ENCODE data around the gene TSEN15.
"Not testable (repeated sequence)": the region's sequence is repeated elsewhere in the genome, so short reads cannot be mapped to it uniquely, and the experiment has no call there.

TSEN15 gene

GRCh38 chr1:184085667-184086066, 34.1 kb downstream of the TSEN15 start:
- TF ChIP-seq CTCF (IDR thresholded peaks at IDR 0.05; ENCODE audit: low read depth, low read length) = no peak
- no peak for DNase-seq (ENCODE audit: low read depth, low spot score)
- no peak overlapping the region for H3K4me3 ChIP-seq (ENCODE audit: low read depth, low read length)
- in situ Hi-C loops (cut with HindIII; ENCODE audit: low sequenced_read_pairs) = no loop called here

GRCh38 chr1:184088037-184088436, 36.5 kb downstream of the TSEN15 start:
- in situ Hi-C loops (cut with HindIII; ENCODE audit: low sequenced_read_pairs) = no loop called here
- TF ChIP-seq CTCF (IDR thresholded peaks at IDR 0.05; ENCODE audit: low read depth, low read length) = no peak
- DNase-seq (ENCODE audit: low read depth, low spot score) = no peak
- H3K4me3 ChIP-seq (ENCODE audit: low read depth, low read length) = no peak overlapping the region

GRCh38 chr1:184093071-184093470, 41.5 kb downstream of the TSEN15 start:
- no peak overlapping the region for H3K4me3 ChIP-seq (ENCODE audit: low read depth, low read length)
- DNase-seq (ENCODE audit: low read depth, low spot score) = no peak
- TF ChIP-seq CTCF (IDR thresholded peaks at IDR 0.05; ENCODE audit: low read depth, low read length) = no peak
- in situ Hi-C loops (cut with HindIII; ENCODE audit: low sequenced_read_pairs) = no loop called here

- in situ Hi-C loops (cut with HindIII; ENCODE audit: low sequenced_read_pairs) = no loop called here
- H3K4me3 ChIP-seq (ENCODE audit: low read depth, low read length) = no peak overlapping the region
- no peak for DNase-seq (ENCODE audit: low read depth, low spot score)
- no peak for TF ChIP-seq CTCF (IDR thresholded peaks at IDR 0.05; ENCODE audit: low read depth, low read length)
These were observed 44.5 kb downstream of the TSEN15 start for GRCh38 chr1:184096005-184096404.

GRCh38 chr1:184096580-184096979, 45.0 kb downstream of the TSEN15 start:
- DNase-seq (ENCODE audit: low read depth, low spot score); H3K4me3 ChIP-seq (ENCODE audit: low read depth, low read length); in situ Hi-C loops (cut with HindIII; ENCODE audit: low sequenced_read_pairs): not testable (repeated sequence)

GRCh38 chr1:184101141-184101540, 49.6 kb downstream of the TSEN15 start:
- TF ChIP-seq CTCF (IDR thresholded peaks at IDR 0.05; ENCODE audit: low read depth, low read length) = no peak
- no peak overlapping the region for H3K4me3 ChIP-seq (ENCODE audit: low read depth, low read length)
- no peak for DNase-seq (ENCODE audit: low read depth, low spot score)
- in situ Hi-C loops (cut with HindIII; ENCODE audit: low sequenced_read_pairs) = no loop called here

- TF ChIP-seq CTCF (IDR thresholded peaks at IDR 0.05; ENCODE audit: low read depth, low read length) = no peak
- in situ Hi-C loops (cut with HindIII; ENCODE audit: low sequenced_read_pairs) = no loop called here
- H3K4me3 ChIP-seq (ENCODE audit: low read depth, low read length) = no peak overlapping the region
- no peak for DNase-seq (ENCODE audit: low read depth, low spot score)
These were observed 50.0 kb downstream of the TSEN15 start for GRCh38 chr1:184101571-184101970.

All from astrocyte of the spinal cord (primary cell).